Activated naive CD4-positive, alpha-beta T cell treated with anti-CD3 and anti-CD28 coated beads, Interleukin-2, amount 10 ng/mL, durations not matched to agents 7 days and 5 days (primary cell): ENCODE measurements around the gene MTRFR.
A peak's percentile ranks its signal among the peaks of the same experiment; 100 is the strongest.
"Not testable (repeated sequence)": the region's sequence is repeated elsewhere in the genome, so short reads cannot be mapped to it uniquely, and the experiment has no call there.

ENCODE experiments used
- CTCF ChIA-PET: fragments of 350-600 bp; sonication (Branson Sonifier 250); formaldehyde crosslinking; loops from one replicate; lab custom pipeline; 2021; ENCODE audit warnings: antibody characterized with exemption; lab: Charles Lee
- DNase-seq: peaks from one replicate; pipeline ENCODE4 v3.0.0-alpha.2; 2020
- H3K27ac Mint-ChIP-seq: one replicate; pipeline ENCODE4 v1.8.0; 2021; ENCODE audit warnings: mild to moderate bottlenecking, moderate library complexity, mixed read lengths
- H3K27me3 Mint-ChIP-seq: one replicate; pipeline ENCODE4 v1.8.0; 2021; ENCODE audit warnings: mild to moderate bottlenecking, mixed read lengths
- H3K36me3 Mint-ChIP-seq: one replicate; pipeline ENCODE4 v1.8.0; 2021; ENCODE audit warnings: mixed read lengths
- H3K4me1 Mint-ChIP-seq: one replicate; pipeline ENCODE4 v1.8.0; 2021; ENCODE audit warnings: mixed read lengths
- H3K4me3 Mint-ChIP-seq: one replicate; pipeline ENCODE4 v1.8.0; 2021; ENCODE audit warnings: mild to moderate bottlenecking, moderate library complexity, mixed read lengths
- H3K9me3 Mint-ChIP-seq: one replicate; pipeline ENCODE4 v1.8.0; 2021; ENCODE audit warnings: mixed read lengths

The MTRFR gene

DNA sequence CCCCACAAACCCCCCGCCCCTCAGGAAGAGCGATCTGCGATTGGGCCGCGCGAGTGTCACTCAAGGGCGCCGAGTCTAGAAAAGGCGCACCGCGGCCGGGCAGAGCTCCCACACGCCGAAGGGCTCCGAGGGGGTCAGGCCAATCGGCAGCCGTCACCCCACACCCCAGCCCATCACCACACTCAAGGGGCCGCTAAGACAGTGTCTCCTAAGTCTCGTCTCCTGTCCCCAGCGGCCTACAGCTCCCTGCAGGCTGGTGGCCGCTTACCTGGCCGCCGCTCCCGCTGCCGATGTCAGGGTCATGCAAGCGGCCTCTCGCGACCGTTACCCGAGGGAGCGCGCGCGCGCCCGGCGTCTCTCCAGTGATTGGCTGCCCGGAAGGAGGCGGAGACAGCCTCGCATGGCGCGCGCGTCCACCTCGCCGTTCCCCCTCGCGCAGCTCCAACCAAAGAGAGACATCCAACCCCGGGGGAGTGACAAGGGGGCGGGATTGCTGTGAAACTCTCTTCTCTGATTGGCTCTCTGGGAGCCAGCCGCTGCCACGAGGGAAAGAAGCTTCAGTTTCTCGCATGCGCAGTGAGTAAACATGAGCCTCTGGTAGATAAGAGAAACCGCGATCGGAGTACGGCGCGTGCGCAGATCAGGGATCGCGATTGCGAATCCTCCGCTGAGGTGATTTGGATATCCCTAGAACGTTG, at the start of gene MTRFR, which contains the start of gene MPHOSPH9:
Gene MTRFR, plus strand, starts transcription at position 630 of the 698 bp plus-strand sequence. CDS start 20,239 bp downstream, outside the sequence.
Gene MPHOSPH9, minus strand, starts transcription at position 335 of the 698 bp plus-strand sequence. CDS start 2,777 bp downstream, outside the sequence.
- H3K36me3 Mint-ChIP-seq: peaks cover 33% of the 10 kb centered on the region
- H3K4me1 Mint-ChIP-seq: peaks cover 80% of the 10 kb centered on the region
- H3K9me3 Mint-ChIP-seq: no peaks in the 10 kb centered on the region
- peak; percentile 99 for DNase-seq
- peak within 1 kb of the TSS; percentile 96 for H3K4me3 Mint-ChIP-seq
- CTCF ChIA-PET: interaction anchor here (0.6 to 2.6 kb wide), 7 partner anchors 9 to 190 kb away, joined by 3 to 10 read pairs (median 5); no protein-coding TSS in a partner anchor
- peaks cover 6% of the 10 kb centered on the region for H3K27me3 Mint-ChIP-seq
- peak within 1 kb of the TSS; percentile 99 for H3K27ac Mint-ChIP-seq

- no peak overlapping the region for H3K27ac Mint-ChIP-seq
- H3K9me3 Mint-ChIP-seq: no peaks in the 10 kb centered on the region
- H3K4me3 Mint-ChIP-seq: no peak overlapping the region
- peaks cover 50% of the 10 kb centered on the region for H3K36me3 Mint-ChIP-seq
- no peaks in the 10 kb centered on the region for H3K27me3 Mint-ChIP-seq
- CTCF ChIA-PET: no interaction called here
- DNase-seq: no peak
- H3K4me1 Mint-ChIP-seq: no peaks in the 10 kb centered on the region
Observed at GRCh38 chr12:123187637-123188036, 45.6 kb upstream of the MTRFR start.

GRCh38 chr12:123199936-123200335, 33.3 kb upstream of the MTRFR start:
- no peak for DNase-seq
- H3K36me3 Mint-ChIP-seq: peaks cover 60% of the 10 kb centered on the region
- no peak overlapping the region for H3K4me3 Mint-ChIP-seq
- CTCF ChIA-PET: interaction anchor here (2.1 to 3.8 kb wide), 2 partner anchors 39 to 157 kb away, joined by 8 to 14 read pairs; no protein-coding TSS in a partner anchor
- H3K4me1 Mint-ChIP-seq: peaks cover 19% of the 10 kb centered on the region
- no peaks in the 10 kb centered on the region for H3K9me3 Mint-ChIP-seq
- H3K27me3 Mint-ChIP-seq: no peaks in the 10 kb centered on the region
- peak overlapping the region; percentile 79 for H3K27ac Mint-ChIP-seq

DNA sequence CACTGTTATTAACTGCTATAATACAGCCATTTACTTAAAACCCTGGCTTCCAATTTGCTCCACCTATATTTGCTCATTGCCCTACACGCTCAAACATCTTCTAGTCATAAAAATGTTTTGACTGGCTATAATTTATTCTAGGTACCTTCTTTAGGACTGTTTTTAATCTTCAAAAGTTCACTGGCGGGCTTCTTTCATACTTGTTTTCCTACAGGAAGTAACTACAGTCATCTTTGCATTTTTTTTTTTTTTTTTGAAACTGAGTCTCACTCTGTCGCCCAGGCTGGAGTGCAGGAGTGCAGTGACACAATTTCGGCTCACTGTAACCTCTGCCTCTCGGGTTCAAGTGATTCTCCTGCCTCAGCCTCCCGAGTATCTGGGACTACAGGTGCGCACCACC, 32.8 kb upstream of the MTRFR start:
- peaks cover 60% of the 10 kb centered on the region for H3K36me3 Mint-ChIP-seq
- peaks cover 19% of the 10 kb centered on the region for H3K4me1 Mint-ChIP-seq
- H3K9me3 Mint-ChIP-seq: no peaks in the 10 kb centered on the region
- CTCF ChIA-PET: interaction anchor here (2.1 to 3.8 kb wide), 2 partner anchors 38 to 157 kb away, joined by 8 to 14 read pairs; no protein-coding TSS in a partner anchor
- H3K27me3 Mint-ChIP-seq: no peaks in the 10 kb centered on the region
- H3K4me3 Mint-ChIP-seq: no peak overlapping the region
- DNase-seq: no peak
- H3K27ac Mint-ChIP-seq: peak overlapping the region; percentile 79

DNA sequence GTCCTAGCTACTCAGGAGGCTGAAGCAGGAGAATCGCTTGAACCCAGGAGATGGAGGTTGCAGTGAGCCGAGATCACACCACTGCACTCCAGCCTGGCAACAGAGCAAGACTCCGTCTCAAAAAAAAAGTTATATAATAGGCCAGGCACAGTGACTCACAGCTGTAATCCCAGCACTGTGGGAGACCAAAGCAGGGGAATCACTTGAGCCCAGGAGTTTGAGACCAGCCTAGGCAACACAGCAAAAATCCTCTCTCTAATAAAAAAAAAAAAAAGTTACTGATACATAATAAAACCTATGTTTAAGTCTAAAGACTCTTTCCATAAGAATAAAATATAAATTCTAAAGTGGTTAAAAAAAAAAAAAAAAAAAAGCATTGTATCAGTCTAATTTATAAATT, 26.4 kb upstream of the MTRFR start:
- CTCF ChIA-PET: interaction anchor here (1.2 kb wide), 1 partner anchor 163 kb away, joined by 3 read pairs; no protein-coding TSS in a partner anchor
- H3K27me3 Mint-ChIP-seq, DNase-seq, H3K4me1 Mint-ChIP-seq, H3K27ac Mint-ChIP-seq, H3K9me3 Mint-ChIP-seq, H3K4me3 Mint-ChIP-seq: not testable (repeated sequence)
- peaks cover 55% of the 10 kb centered on the region for H3K36me3 Mint-ChIP-seq

DNA sequence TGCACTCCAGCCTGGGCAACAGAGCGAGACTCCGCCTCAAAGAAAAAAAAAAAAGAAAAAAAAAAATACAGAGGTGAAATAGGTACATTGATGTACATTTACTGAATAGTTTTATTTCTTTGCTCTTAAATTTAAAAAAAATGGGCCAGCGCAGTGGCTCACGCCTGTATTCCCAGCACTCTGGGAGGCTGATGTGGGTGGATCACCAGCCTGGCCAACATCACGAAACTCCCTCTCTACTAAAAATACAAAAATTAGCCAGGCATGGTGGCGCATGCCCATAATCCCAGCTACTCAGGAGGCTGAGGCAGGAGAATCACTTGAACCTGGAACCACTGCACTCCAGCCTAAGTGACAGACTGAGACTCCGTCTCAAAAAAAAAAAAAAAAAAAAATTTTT, 25.4 kb upstream of the MTRFR start:
- CTCF ChIA-PET: interaction anchor here (0.6 to 1.5 kb wide), 3 partner anchors 30 to 1406 kb away, joined by 3 to 5 read pairs (median 3); no protein-coding TSS in a partner anchor
- peaks cover 51% of the 10 kb centered on the region for H3K36me3 Mint-ChIP-seq
- not testable (repeated sequence) for H3K27me3 Mint-ChIP-seq, H3K4me1 Mint-ChIP-seq, H3K9me3 Mint-ChIP-seq, H3K4me3 Mint-ChIP-seq, H3K27ac Mint-ChIP-seq, DNase-seq

- peak overlapping the region; percentile 46 for H3K4me3 Mint-ChIP-seq
- H3K27ac Mint-ChIP-seq: peak overlapping the region; percentile 93
- CTCF ChIA-PET: interaction anchor here (1.4 to 7.8 kb wide), 4 partner anchors 9 to 180 kb away, joined by 6 to 52 read pairs (median 10); partner anchors contain the start of genes MPHOSPH9 and MTRFR
- H3K27me3 Mint-ChIP-seq: no peaks in the 10 kb centered on the region
- no peaks in the 10 kb centered on the region for H3K9me3 Mint-ChIP-seq
- DNase-seq: peak; percentile 73
- peaks cover 47% of the 10 kb centered on the region for H3K4me1 Mint-ChIP-seq
- peaks cover 42% of the 10 kb centered on the region for H3K36me3 Mint-ChIP-seq
Observed at GRCh38 chr12:123223241-123223668, 10.0 kb upstream of the MTRFR start.

DNA sequence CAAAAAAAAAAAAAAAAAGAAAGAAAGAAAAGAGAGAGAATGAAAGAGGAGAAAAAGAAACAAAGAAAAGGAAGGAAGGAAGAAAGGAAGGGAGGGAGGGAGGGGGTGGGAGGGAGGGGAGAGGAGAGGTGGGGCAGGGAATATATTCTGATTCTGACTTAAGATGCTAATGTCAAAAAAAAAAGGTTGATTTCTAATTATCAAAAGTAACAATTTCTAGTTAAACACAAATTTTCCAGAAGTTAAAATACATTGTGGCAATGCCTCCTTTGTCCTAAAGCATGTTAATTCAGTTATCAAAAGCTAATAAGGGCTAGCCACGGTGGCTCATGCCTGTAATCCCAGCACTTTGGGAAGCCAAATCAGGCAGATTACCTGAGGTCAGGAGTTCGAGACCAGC, 7.8 kb upstream of the MTRFR start:
- Mint-ChIP-seq H3K4me3 (no peak overlapping the region), H3K27ac (peak overlapping the region; percentile 45), H3K4me1 (peaks cover 69% of the 10 kb centered on the region), H3K36me3 (peaks cover 37% of the 10 kb centered on the region), H3K9me3 (no peaks in the 10 kb centered on the region), H3K27me3 (no peaks in the 10 kb centered on the region)
- CTCF ChIA-PET: interaction anchor here (0.7 to 7.8 kb wide), 2 partner anchors 13 to 17 kb away, joined by 3 to 52 read pairs; no protein-coding TSS in a partner anchor
- no peak for DNase-seq

DNA sequence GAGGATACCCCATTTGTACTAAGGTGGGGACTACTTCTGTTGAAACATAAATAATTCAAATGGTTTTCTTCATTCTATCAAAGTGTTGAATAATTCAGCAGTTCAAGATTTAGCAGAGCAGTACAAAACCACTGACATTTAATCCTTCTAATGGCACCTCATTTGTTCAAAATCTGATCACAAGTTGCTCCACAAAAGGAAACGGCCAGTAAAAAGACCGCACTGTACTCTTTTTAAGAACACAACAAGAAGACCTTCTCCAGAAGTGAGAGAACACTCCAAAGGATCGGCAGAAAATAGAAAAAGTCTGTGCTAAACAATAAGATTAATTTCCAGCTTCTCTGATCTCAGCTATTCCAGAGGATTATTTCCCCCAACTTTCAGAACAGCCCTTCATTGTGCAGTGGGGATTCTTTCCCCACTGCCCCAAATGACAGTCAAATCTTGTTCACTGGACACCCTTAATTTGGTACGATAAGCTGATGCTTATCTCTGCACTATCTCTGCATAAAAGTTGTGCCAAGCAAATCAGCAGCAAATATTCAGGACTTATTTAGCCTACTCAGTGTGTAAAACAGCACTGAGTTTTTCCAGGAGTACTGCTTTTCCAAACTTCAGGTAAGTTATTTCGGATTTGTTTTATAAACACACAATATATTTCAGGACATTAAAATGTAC, 5.5 kb upstream of the MTRFR start:
- no peaks in the 10 kb centered on the region for H3K27me3 Mint-ChIP-seq
- CTCF ChIA-PET: interaction anchor here (1.3 to 7.8 kb wide), 2 partner anchors 10 to 14 kb away, joined by 4 to 52 read pairs; no protein-coding TSS in a partner anchor
- H3K36me3 Mint-ChIP-seq: peaks cover 34% of the 10 kb centered on the region
- DNase-seq: no peak
- peaks cover 82% of the 10 kb centered on the region for H3K4me1 Mint-ChIP-seq
- no peaks in the 10 kb centered on the region for H3K9me3 Mint-ChIP-seq
- peak overlapping the region; percentile 28 for H3K4me3 Mint-ChIP-seq
- H3K27ac Mint-ChIP-seq: no peak overlapping the region

DNA sequence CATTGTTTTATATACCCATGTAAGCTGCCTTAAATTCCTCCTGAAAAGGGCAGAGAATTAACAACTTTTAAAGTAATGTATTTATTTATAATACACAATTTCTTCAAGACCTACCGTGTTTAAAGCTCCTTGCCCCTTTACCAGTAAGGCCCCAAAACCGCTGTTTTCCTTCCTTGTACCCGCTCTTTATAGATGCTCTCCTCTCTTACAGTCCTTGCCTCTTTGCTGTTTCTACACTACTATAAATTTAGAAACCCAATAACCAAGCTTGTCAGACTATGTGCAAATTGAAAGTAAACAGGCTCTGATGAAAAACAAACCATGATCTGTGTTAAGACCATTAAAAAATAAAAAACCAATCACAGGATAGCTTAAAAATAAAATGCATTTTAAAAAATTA, 4.2 kb upstream of the MTRFR start:
- Mint-ChIP-seq H3K27ac (peak overlapping the region; percentile 89), H3K4me1 (peaks cover 77% of the 10 kb centered on the region), H3K9me3 (no peaks in the 10 kb centered on the region), H3K36me3 (peaks cover 35% of the 10 kb centered on the region), H3K4me3 (peak overlapping the region; percentile 53), H3K27me3 (peaks cover 6% of the 10 kb centered on the region)
- DNase-seq: no peak
- CTCF ChIA-PET: interaction anchor here (0.7 to 7.8 kb wide), 4 partner anchors 9 to 328 kb away, joined by 3 to 52 read pairs (median 4); no protein-coding TSS in a partner anchor

DNA sequence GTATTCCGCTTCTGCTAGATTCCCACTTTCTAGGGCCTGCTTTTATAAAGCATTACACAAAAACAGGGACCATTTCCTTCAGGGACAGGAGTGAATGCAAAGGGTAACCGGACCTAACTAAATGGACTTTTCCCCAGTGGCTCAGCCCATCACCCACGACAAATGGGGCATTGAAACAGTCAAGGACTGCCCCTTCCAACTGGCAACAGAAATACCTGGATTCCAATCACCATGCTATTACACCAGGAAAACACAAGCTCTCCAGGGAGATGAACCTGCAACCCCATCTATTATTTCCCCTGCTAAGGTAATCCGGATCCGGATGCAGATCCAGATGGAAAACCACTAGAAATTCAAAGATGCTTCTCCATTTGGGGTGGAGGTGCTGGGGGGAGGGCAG, 1.3 kb upstream of the MTRFR start:
- no peak for DNase-seq
- Mint-ChIP-seq H3K36me3 (peaks cover 34% of the 10 kb centered on the region), H3K4me3 (peak overlapping the region; percentile 96), H3K4me1 (peaks cover 76% of the 10 kb centered on the region), H3K27ac (peak overlapping the region; percentile 99), H3K9me3 (no peaks in the 10 kb centered on the region), H3K27me3 (peaks cover 6% of the 10 kb centered on the region)
- CTCF ChIA-PET: interaction anchor here (1.3 to 2.6 kb wide), 3 partner anchors 9 to 189 kb away, joined by 3 to 10 read pairs (median 8); no protein-coding TSS in a partner anchor

- H3K9me3 Mint-ChIP-seq: no peaks in the 10 kb centered on the region
- CTCF ChIA-PET: interaction anchor here (1.1 to 2.6 kb wide), 5 partner anchors 9 to 189 kb away, joined by 3 to 10 read pairs (median 5); no protein-coding TSS in a partner anchor
- no peak for DNase-seq
- peak overlapping the region; percentile 96 for H3K4me3 Mint-ChIP-seq
- peak overlapping the region; percentile 99 for H3K27ac Mint-ChIP-seq
- peaks cover 80% of the 10 kb centered on the region for H3K4me1 Mint-ChIP-seq
- peaks cover 6% of the 10 kb centered on the region for H3K27me3 Mint-ChIP-seq
- peaks cover 35% of the 10 kb centered on the region for H3K36me3 Mint-ChIP-seq
Observed at GRCh38 chr12:123232472-123232806, 797 bp upstream of the MTRFR start.

GRCh38 chr12:123233505-123234308, 471 bp downstream of the MTRFR start:
- Mint-ChIP-seq H3K36me3 (peaks cover 30% of the 10 kb centered on the region), H3K9me3 (no peaks in the 10 kb centered on the region), H3K27me3 (peaks cover 6% of the 10 kb centered on the region), H3K4me1 (peaks cover 81% of the 10 kb centered on the region), H3K27ac (peak overlapping the region; percentile 99), H3K4me3 (peak overlapping the region; percentile 96)
- CTCF ChIA-PET: interaction anchor here (0.9 to 2.6 kb wide), 6 partner anchors 8 to 191 kb away, joined by 3 to 10 read pairs (median 5); no protein-coding TSS in a partner anchor
- DNase-seq: peak; percentile 26
